ENCODE results near the gene MOCOS. TPM values are rescaled to one million over a fixed set of nuclear protein-coding genes. Genes with fewer than 3 reads are reported as not detected.

Gene MOCOS
- polyA plus RNA-seq, 1 donor = 3.8 TPM

- Histone ChIP-seq H3K27me3 (ENCODE audit: control insufficient read depth, insufficient read depth, low read length) (peaks cover 68% of the 10 kb centered on the region), H3K4me1 (ENCODE audit: control insufficient read depth, insufficient read depth, low read length) (no peaks in the 10 kb centered on the region), H3K27ac (ENCODE audit: low read length) (no peak overlapping the region), H3K4me3 (ENCODE audit: low read length) (no peak overlapping the region), H3K36me3 (ENCODE audit: control insufficient read depth, insufficient read depth, low read length) (no peaks in the 10 kb centered on the region), H3K9me3 (ENCODE audit: control insufficient read depth, low read depth, low read length) (no peaks in the 10 kb centered on the region)
- no peak for DNase-seq
- no CpG with 5 or more reads among the region's 6 CpGs for WGBS (ENCODE audit: insufficient coverage, low lambda C conversion rate)
Observed at GRCh38 chr18:36300211-36300610, 112.9 kb downstream of the MOCOS start.

- no CpG with 5 or more reads among the region's 5 CpGs for WGBS (ENCODE audit: insufficient coverage, low lambda C conversion rate)
- H3K27ac ChIP-seq (ENCODE audit: low read length) = no peak overlapping the region
- no peaks in the 10 kb centered on the region for H3K9me3 ChIP-seq (ENCODE audit: control insufficient read depth, low read depth, low read length)
- H3K27me3 ChIP-seq (ENCODE audit: control insufficient read depth, insufficient read depth, low read length) = peaks cover 62% of the 10 kb centered on the region
- no peak overlapping the region for H3K4me3 ChIP-seq (ENCODE audit: low read length)
- H3K4me1 ChIP-seq (ENCODE audit: control insufficient read depth, insufficient read depth, low read length) = no peaks in the 10 kb centered on the region
- H3K36me3 ChIP-seq (ENCODE audit: control insufficient read depth, insufficient read depth, low read length) = no peaks in the 10 kb centered on the region
- DNase-seq = no peak
Observed at GRCh38 chr18:36301884-36302283, 114.6 kb downstream of the MOCOS start.

GRCh38 chr18:36302676-36303075 lies 115.4 kb downstream of the MOCOS start:
- WGBS (ENCODE audit: insufficient coverage, low lambda C conversion rate) = no CpG with 5 or more reads among the region's 2 CpGs
- no peak overlapping the region for H3K4me3 ChIP-seq (ENCODE audit: low read length)
- H3K36me3 ChIP-seq (ENCODE audit: control insufficient read depth, insufficient read depth, low read length) = no peaks in the 10 kb centered on the region
- no peak overlapping the region for H3K27ac ChIP-seq (ENCODE audit: low read length)
- no peak for DNase-seq
- H3K4me1 ChIP-seq (ENCODE audit: control insufficient read depth, insufficient read depth, low read length) = no peaks in the 10 kb centered on the region
- no peaks in the 10 kb centered on the region for H3K9me3 ChIP-seq (ENCODE audit: control insufficient read depth, low read depth, low read length)
- H3K27me3 ChIP-seq (ENCODE audit: control insufficient read depth, insufficient read depth, low read length) = peaks cover 58% of the 10 kb centered on the region

- no peak for DNase-seq
- H3K9me3 ChIP-seq (ENCODE audit: control insufficient read depth, low read depth, low read length) = no peaks in the 10 kb centered on the region
- no peak overlapping the region for H3K27ac ChIP-seq (ENCODE audit: low read length)
- WGBS (ENCODE audit: insufficient coverage, low lambda C conversion rate) = 20% methylated on average over 1 of the region's 6 CpGs
- no peak overlapping the region for H3K4me3 ChIP-seq (ENCODE audit: low read length)
- H3K36me3 ChIP-seq (ENCODE audit: control insufficient read depth, insufficient read depth, low read length) = no peaks in the 10 kb centered on the region
- no peaks in the 10 kb centered on the region for H3K4me1 ChIP-seq (ENCODE audit: control insufficient read depth, insufficient read depth, low read length)
- peaks cover 51% of the 10 kb centered on the region for H3K27me3 ChIP-seq (ENCODE audit: control insufficient read depth, insufficient read depth, low read length)
Observed at GRCh38 chr18:36303211-36303844, 116.0 kb downstream of the MOCOS start.

- Histone ChIP-seq H3K27me3 (ENCODE audit: control insufficient read depth, insufficient read depth, low read length) (peaks cover 42% of the 10 kb centered on the region), H3K4me3 (ENCODE audit: low read length) (no peak overlapping the region), H3K4me1 (ENCODE audit: control insufficient read depth, insufficient read depth, low read length) (no peaks in the 10 kb centered on the region), H3K36me3 (ENCODE audit: control insufficient read depth, insufficient read depth, low read length) (no peaks in the 10 kb centered on the region), H3K9me3 (ENCODE audit: control insufficient read depth, low read depth, low read length) (no peaks in the 10 kb centered on the region), H3K27ac (ENCODE audit: low read length) (no peak overlapping the region)
- no CpG with 5 or more reads among the region's 3 CpGs for WGBS (ENCODE audit: insufficient coverage, low lambda C conversion rate)
- no peak for DNase-seq
Observed at GRCh38 chr18:36304723-36305122, 117.4 kb downstream of the MOCOS start.

GRCh38 chr18:36305375-36305774 lies 118.1 kb downstream of the MOCOS start:
- DNase-seq = no peak
- 89% methylated on average over 1 of the region's 2 CpGs for WGBS (ENCODE audit: insufficient coverage, low lambda C conversion rate)
- H3K4me1 ChIP-seq (ENCODE audit: control insufficient read depth, insufficient read depth, low read length) = no peaks in the 10 kb centered on the region
- H3K36me3 ChIP-seq (ENCODE audit: control insufficient read depth, insufficient read depth, low read length) = no peaks in the 10 kb centered on the region
- peaks cover 36% of the 10 kb centered on the region for H3K27me3 ChIP-seq (ENCODE audit: control insufficient read depth, insufficient read depth, low read length)
- no peak overlapping the region for H3K27ac ChIP-seq (ENCODE audit: low read length)
- no peak overlapping the region for H3K4me3 ChIP-seq (ENCODE audit: low read length)
- H3K9me3 ChIP-seq (ENCODE audit: control insufficient read depth, low read depth, low read length) = no peaks in the 10 kb centered on the region

GRCh38 chr18:36307513-36307912 lies 120.2 kb downstream of the MOCOS start:
- Histone ChIP-seq H3K27ac (ENCODE audit: low read length) (no peak overlapping the region), H3K9me3 (ENCODE audit: control insufficient read depth, low read depth, low read length) (no peaks in the 10 kb centered on the region), H3K36me3 (ENCODE audit: control insufficient read depth, insufficient read depth, low read length) (no peaks in the 10 kb centered on the region), H3K27me3 (ENCODE audit: control insufficient read depth, insufficient read depth, low read length) (peaks cover 26% of the 10 kb centered on the region), H3K4me1 (ENCODE audit: control insufficient read depth, insufficient read depth, low read length) (no peaks in the 10 kb centered on the region), H3K4me3 (ENCODE audit: low read length) (no peak overlapping the region)
- DNase-seq = no peak

GRCh38 chr18:36308711-36309435 lies 121.6 kb downstream of the MOCOS start:
- Histone ChIP-seq H3K36me3 (ENCODE audit: control insufficient read depth, insufficient read depth, low read length) (no peaks in the 10 kb centered on the region), H3K4me3 (ENCODE audit: low read length) (no peak overlapping the region), H3K4me1 (ENCODE audit: control insufficient read depth, insufficient read depth, low read length) (no peaks in the 10 kb centered on the region), H3K9me3 (ENCODE audit: control insufficient read depth, low read depth, low read length) (no peaks in the 10 kb centered on the region), H3K27me3 (ENCODE audit: control insufficient read depth, insufficient read depth, low read length) (peaks cover 20% of the 10 kb centered on the region), H3K27ac (ENCODE audit: low read length) (no peak overlapping the region)
- no peak for DNase-seq
- no CpG with 5 or more reads among the region's 7 CpGs for WGBS (ENCODE audit: insufficient coverage, low lambda C conversion rate)

GRCh38 chr18:36309436-36310391 lies 122.4 kb downstream of the MOCOS start:
- 50% methylated on average over 1 of the region's 11 CpGs for WGBS (ENCODE audit: insufficient coverage, low lambda C conversion rate)

GRCh38 chr18:36311026-36311570 lies 123.8 kb downstream of the MOCOS start:
- DNase-seq = no peak
- WGBS (ENCODE audit: insufficient coverage, low lambda C conversion rate) = no CpG with 5 or more reads among the region's 5 CpGs
- H3K4me1 ChIP-seq (ENCODE audit: control insufficient read depth, insufficient read depth, low read length) = no peaks in the 10 kb centered on the region
- no peak overlapping the region for H3K27ac ChIP-seq (ENCODE audit: low read length)
- no peaks in the 10 kb centered on the region for H3K9me3 ChIP-seq (ENCODE audit: control insufficient read depth, low read depth, low read length)
- no peak overlapping the region for H3K4me3 ChIP-seq (ENCODE audit: low read length)
- no peaks in the 10 kb centered on the region for H3K36me3 ChIP-seq (ENCODE audit: control insufficient read depth, insufficient read depth, low read length)
- H3K27me3 ChIP-seq (ENCODE audit: control insufficient read depth, insufficient read depth, low read length) = peaks cover 10% of the 10 kb centered on the region

More at GRCh38 chr18:36309436-36310391, 122.4 kb downstream of the MOCOS start:
- peaks cover 19% of the 10 kb centered on the region for H3K27me3 ChIP-seq (ENCODE audit: control insufficient read depth, insufficient read depth, low read length)
- H3K4me3 ChIP-seq (ENCODE audit: low read length) = no peak overlapping the region
- H3K27ac ChIP-seq (ENCODE audit: low read length) = no peak overlapping the region
- H3K36me3 ChIP-seq (ENCODE audit: control insufficient read depth, insufficient read depth, low read length) = no peaks in the 10 kb centered on the region
- no peaks in the 10 kb centered on the region for H3K4me1 ChIP-seq (ENCODE audit: control insufficient read depth, insufficient read depth, low read length)
- no peaks in the 10 kb centered on the region for H3K9me3 ChIP-seq (ENCODE audit: control insufficient read depth, low read depth, low read length)
- no peak for DNase-seq
